Smooth muscle cell (in vitro differentiated cells): ENCODE data around the gene RTP3. TPM values are rescaled to one million over a fixed set of nuclear protein-coding genes. Genes with fewer than 3 reads are reported as not detected.
A peak's percentile ranks its signal among the peaks of the same experiment; 100 is the strongest.

ENCODE experiments used
- DNase-seq: peaks from one replicate; lab custom pipeline; 2025; ENCODE audit not compliant: unreplicated experiment; lab: John Stamatoyannopoulos, UW
- H2AFZ ChIP-seq: fragments of 200-600 bp; sonication (generic); 2 replicates; pipeline ENCODE4 v1.6.0; 2016; ENCODE audit warnings: antibody characterized with exemption, low read depth, mild to moderate bottlenecking
- H3F3A ChIP-seq: fragments of 200-600 bp; sonication (generic); 2 replicates; pipeline ENCODE4 v1.6.0; 2017; ENCODE audit warnings: antibody characterized with exemption, low read depth
- H3K27ac ChIP-seq: fragments of 200-600 bp; sonication (generic); 2 replicates; pipeline ENCODE4 v1.5.1; 2016; ENCODE audit warnings: low read depth, mild to moderate bottlenecking
- H3K27me3 ChIP-seq: fragments of 200-600 bp; sonication (generic); 2 replicates; pipeline ENCODE4 v1.6.1; 2016; ENCODE audit warnings: low read depth, mild to moderate bottlenecking
- H3K36me3 ChIP-seq: fragments of 200-600 bp; sonication (generic); 2 replicates; pipeline ENCODE4 v1.5.1; 2016; ENCODE audit warnings: low read depth
- H3K4me1 ChIP-seq: fragments of 200-600 bp; sonication (generic); 2 replicates; pipeline ENCODE4 v1.5.1; 2016; ENCODE audit warnings: low read depth
- H3K4me2 ChIP-seq: fragments of 200-600 bp; sonication (generic); 2 replicates; pipeline ENCODE4 v1.6.0; 2016; ENCODE audit warnings: mild to moderate bottlenecking
- H3K4me3 ChIP-seq: fragments of 200-600 bp; sonication (generic); 2 replicates; pipeline ENCODE4 v1.5.1; 2016; ENCODE audit warnings: mild to moderate bottlenecking
- H3K79me2 ChIP-seq: fragments of 200-600 bp; sonication (generic); 2 replicates; pipeline ENCODE4 v1.6.0; 2016; ENCODE audit warnings: low read depth, mild to moderate bottlenecking
- H3K9ac ChIP-seq: fragments of 200-600 bp; sonication (generic); 2 replicates; pipeline ENCODE4 v1.6.0; 2016; ENCODE audit warnings: low read depth
- H3K9me3 ChIP-seq: fragments of 200-600 bp; sonication (generic); replicated peaks from 2 replicates; pipeline ENCODE4 v1.5.1; 2016; ENCODE audit warnings: low read depth
- H4K20me1 ChIP-seq: fragments of 200-600 bp; sonication (generic); 2 replicates; pipeline ENCODE4 v1.6.0; 2016; ENCODE audit warnings: low read depth
- CTCF ChIP-seq: fragments of 200-600 bp; sonication (generic); IDR thresholded peaks from 2 replicates; pipeline ENCODE4 v1.5.1; 2017; ENCODE audit warnings: borderline replicate concordance, mild to moderate bottlenecking, antibody characterized with exemption; ENCODE audit not compliant: insufficient read depth, poor library complexity, severe bottlenecking
- WGBS: methylation state at CpG from one replicate; pipeline ENCODE4 v1.1.7; 2016; ENCODE audit warnings: low lambda C conversion rate; 5-methylcytosine and 5-hydroxymethylcytosine counted together
- polyA plus RNA-seq: library from polyadenylated mRNA; unstranded; fragments of >200 nt; fragmentation: Nextera tagmentation; extraction: Ambion mirVana; gene quantifications from 2 replicates; pipeline ENCODE4 v1.2.1, GENCODE V29; 2016
- total RNA-seq: library from RNA; depleted of rRNA; stranded (reverse); fragments of >200 nt; gene quantifications from 2 replicates; pipeline ENCODE4 v1.2.3, GENCODE V29; 2014

Gene RTP3
- total and polyA plus RNA-seq, 2 experiments from 2014 or later = 0.19 TPM; not detected in 1

- no peak overlapping the region for H3K4me2 ChIP-seq
- DNase-seq = no peak
- 84% methylated on average over 4 of the region's 4 CpGs for WGBS
- no peaks in the 10 kb centered on the region for H3K9me3 ChIP-seq
- H3K4me3 ChIP-seq = no peak overlapping the region
- TF ChIP-seq CTCF = no peak
- H3K27ac ChIP-seq = no peak overlapping the region
- H3F3A ChIP-seq = no peaks in the 10 kb centered on the region
- H3K27me3 ChIP-seq = no peaks in the 10 kb centered on the region
- H3K79me2 ChIP-seq = no peaks in the 10 kb centered on the region
- H3K36me3 ChIP-seq = no peaks in the 10 kb centered on the region
- peaks cover 8% of the 10 kb centered on the region for H3K4me1 ChIP-seq
- no peak overlapping the region for H2AFZ ChIP-seq
- no peak overlapping the region for H3K9ac ChIP-seq
- H4K20me1 ChIP-seq = no peaks in the 10 kb centered on the region
Measured at GRCh38 chr3:46501702-46502101, 3.9 kb downstream of the RTP3 start.

- H3K9me3 ChIP-seq = no peaks in the 10 kb centered on the region
- no peak overlapping the region for H3K4me3 ChIP-seq
- no peaks in the 10 kb centered on the region for H3K36me3 ChIP-seq
- H3F3A ChIP-seq = no peaks in the 10 kb centered on the region
- no peaks in the 10 kb centered on the region for H4K20me1 ChIP-seq
- no peak overlapping the region for H3K9ac ChIP-seq
- no peak overlapping the region for H3K27ac ChIP-seq
- WGBS = 80% methylated on average over 7 of the region's 7 CpGs
- peaks cover 8% of the 10 kb centered on the region for H3K4me1 ChIP-seq
- no peak for DNase-seq
- peak overlapping the region; percentile 30 for H2AFZ ChIP-seq
- no peaks in the 10 kb centered on the region for H3K27me3 ChIP-seq
- H3K4me2 ChIP-seq = no peak overlapping the region
- no peak for TF ChIP-seq CTCF
- no peaks in the 10 kb centered on the region for H3K79me2 ChIP-seq
Measured at GRCh38 chr3:46503200-46503874, 5.6 kb downstream of the RTP3 start.

GRCh38 chr3:46504789-46505188 is 7.0 kb downstream of the RTP3 start:
- H3K9me3 ChIP-seq = no peaks in the 10 kb centered on the region
- H3K27me3 ChIP-seq = no peaks in the 10 kb centered on the region
- no peak overlapping the region for H3K4me3 ChIP-seq
- H3F3A ChIP-seq = no peaks in the 10 kb centered on the region
- H3K36me3 ChIP-seq = no peaks in the 10 kb centered on the region
- H3K9ac ChIP-seq = no peak overlapping the region
- no peak overlapping the region for H3K27ac ChIP-seq
- no peaks in the 10 kb centered on the region for H4K20me1 ChIP-seq
- H3K4me1 ChIP-seq = peaks cover 8% of the 10 kb centered on the region
- no peak overlapping the region for H2AFZ ChIP-seq
- WGBS = 83% methylated on average over 5 of the region's 5 CpGs
- no peak for DNase-seq
- H3K4me2 ChIP-seq = no peak overlapping the region
- no peaks in the 10 kb centered on the region for H3K79me2 ChIP-seq
- no peak for TF ChIP-seq CTCF

DNA sequence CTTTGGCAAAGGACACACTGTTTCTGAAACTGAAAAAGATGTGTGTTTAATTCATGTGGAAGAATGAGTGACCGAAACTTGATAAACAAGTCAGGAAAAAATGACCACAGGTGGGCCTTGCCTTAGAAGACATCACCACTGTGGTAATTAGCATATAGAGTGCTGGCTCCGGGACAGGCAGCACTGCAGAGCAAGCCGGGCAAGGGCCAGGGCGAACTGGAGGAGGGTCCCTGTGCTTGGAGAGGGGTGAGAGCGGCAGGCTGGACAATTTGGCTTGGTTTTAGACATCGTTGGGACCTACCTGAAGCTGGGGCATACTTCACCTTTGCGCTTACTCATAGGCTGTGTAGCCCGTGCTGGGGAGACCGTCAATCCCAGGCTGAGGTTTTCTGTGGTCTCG is 8.2 kb downstream of the RTP3 start:
- no peaks in the 10 kb centered on the region for H3K27me3 ChIP-seq
- no peak overlapping the region for H3K27ac ChIP-seq
- no peak overlapping the region for H3K4me3 ChIP-seq
- no peaks in the 10 kb centered on the region for H3K79me2 ChIP-seq
- no peak overlapping the region for H2AFZ ChIP-seq
- H3F3A ChIP-seq = no peaks in the 10 kb centered on the region
- H4K20me1 ChIP-seq = no peaks in the 10 kb centered on the region
- no peak overlapping the region for H3K4me2 ChIP-seq
- no peak for TF ChIP-seq CTCF
- H3K4me1 ChIP-seq = peaks cover 3% of the 10 kb centered on the region
- no peak overlapping the region for H3K9ac ChIP-seq
- no peak for DNase-seq
- H3K36me3 ChIP-seq = no peaks in the 10 kb centered on the region
- 85% methylated on average over 10 of the region's 10 CpGs for WGBS
- H3K9me3 ChIP-seq = no peaks in the 10 kb centered on the region
